Tibial nerve (tissue), 4 donors: ENCODE data around the gene SLC39A11. TPM values are rescaled to one million over a fixed set of nuclear protein-coding genes. Genes with fewer than 3 reads are reported as not detected.
"Not testable (repeated sequence)": the region's sequence is repeated elsewhere in the genome, so short reads cannot be mapped to it uniquely, and the experiment has no call there.

Experiments used
- DNase-seq, 2 donors: peaks; one replicate each; pipeline ENCODE4 v3.0.0-alpha.2; 2019; ENCODE audit warnings: low spot score in 2 of 2
- H3K27ac ChIP-seq, 4 donors: fragments of 200-600 bp; sonication (generic) in 3 of 4; one replicate each; pipeline ENCODE4 v1.5.1; 2017 to 2019; ENCODE audit warnings: mild to moderate bottlenecking in 1 of 4
- H3K27me3 ChIP-seq, 2 donors: fragments of 200-600 bp; sonication (generic) in 1 of 2; one replicate each; pipeline versions ENCODE4 v1.5.1 to v1.6.0; 2017 to 2019
- H3K36me3 ChIP-seq, 3 donors: fragments of 200-600 bp; sonication (generic); one replicate each; pipeline ENCODE4 v1.5.1; 2018 to 2019
- H3K4me1 ChIP-seq, 4 donors: fragments of 200-600 bp; sonication (generic) in 3 of 4; one replicate each; pipeline ENCODE4 v1.5.1; 2017 to 2019
- H3K4me3 ChIP-seq, 4 donors: fragments of 200-600 bp; sonication (generic) in 3 of 4; one replicate each; pipeline ENCODE4 v1.5.1; 2017 to 2019; ENCODE audit warnings: mild to moderate bottlenecking in 1 of 4, moderate library complexity in 1 of 4
- H3K9me3 ChIP-seq, 4 donors: fragments of 200-600 bp; sonication (generic) in 3 of 4; one replicate each; pipeline ENCODE4 v1.5.1; 2017 to 2019
- EP300 ChIP-seq, 2 donors: sonication (generic); formaldehyde crosslinking; IDR thresholded peaks; one replicate each; pipeline ENCODE4 v1.6.1; 2017; ENCODE audit warnings: antibody characterized with exemption in 2 of 2, mild to moderate bottlenecking in 1 of 2
- POLR2A ChIP-seq, 2 donors: fragments of 450-650 bp; IDR thresholded peaks; one replicate each; pipeline ENCODE4 v1.6.1; 2017; ENCODE audit warnings: antibody characterized with exemption in 2 of 2, mild to moderate bottlenecking in 2 of 2, moderate library complexity in 2 of 2
- WGBS, 2 donors: methylation state at CpG; one replicate each; pipeline ENCODE4 v1.1.5; 2018; 5-methylcytosine and 5-hydroxymethylcytosine counted together
- total RNA-seq, 4 donors: library from RNA; depleted of rRNA; stranded (reverse); fragments of >200 nt; gene quantifications; one replicate each; pipeline ENCODE4 v1.1.0, GENCODE V29; 2016
- TF ChIP-seq, protein P1 (sequence below), 5 experiments: fragments of 200-600 bp in 3 of 5; fragments of 450-650 bp in 2 of 5; sonication (generic) in 3 of 5; IDR thresholded peaks; one replicate each; pipeline ENCODE4 v1.5.1; 2016 to 2019; ENCODE audit warnings: antibody characterized with exemption in 5 of 5, mild to moderate bottlenecking in 3 of 5, moderate library complexity in 2 of 5

SLC39A11 gene
- total RNA-seq, 4 donors from 2014 or later, result 19.9 to 48.4 (median 37.5) TPM

DNA sequence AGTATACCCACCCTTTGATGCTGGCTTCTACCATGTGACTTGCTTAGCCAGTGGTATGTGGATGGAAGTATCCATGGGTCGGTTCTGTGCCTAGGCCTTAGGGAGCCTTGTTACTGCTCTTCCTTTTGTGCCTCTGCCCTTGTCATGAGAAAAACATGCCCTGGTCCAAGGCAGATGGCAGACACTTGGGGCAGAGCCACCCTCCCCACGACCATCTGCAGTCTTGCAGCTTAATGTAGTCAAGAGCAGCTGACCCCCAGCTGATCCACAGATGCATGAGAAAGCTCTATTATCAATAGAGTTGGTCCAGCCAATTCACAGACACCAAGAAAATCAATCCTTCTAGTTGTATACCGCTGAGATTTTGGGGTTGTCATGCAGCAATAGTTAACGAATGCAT lies 95.7 kb downstream of the SLC39A11 start:
- Histone ChIP-seq H3K4me3 (no peak overlapping the region), H3K4me1 (no peaks in the 10 kb centered on the region), H3K9me3 (no peaks in the 10 kb centered on the region), H3K27ac (no peak overlapping the region), H3K36me3 (no peaks in the 10 kb centered on the region), H3K27me3 (no peaks in the 10 kb centered on the region)
- WGBS, 2 donors, result 96% methylated on average over 4 of the region's 4 CpGs
- DNase-seq, result no peak
- TF ChIP-seq POLR2A (IDR thresholded peaks at IDR 0.05) (no peak), EP300 (IDR thresholded peaks at IDR 0.05) (no peak)
- TF ChIP-seq, protein P1, sequence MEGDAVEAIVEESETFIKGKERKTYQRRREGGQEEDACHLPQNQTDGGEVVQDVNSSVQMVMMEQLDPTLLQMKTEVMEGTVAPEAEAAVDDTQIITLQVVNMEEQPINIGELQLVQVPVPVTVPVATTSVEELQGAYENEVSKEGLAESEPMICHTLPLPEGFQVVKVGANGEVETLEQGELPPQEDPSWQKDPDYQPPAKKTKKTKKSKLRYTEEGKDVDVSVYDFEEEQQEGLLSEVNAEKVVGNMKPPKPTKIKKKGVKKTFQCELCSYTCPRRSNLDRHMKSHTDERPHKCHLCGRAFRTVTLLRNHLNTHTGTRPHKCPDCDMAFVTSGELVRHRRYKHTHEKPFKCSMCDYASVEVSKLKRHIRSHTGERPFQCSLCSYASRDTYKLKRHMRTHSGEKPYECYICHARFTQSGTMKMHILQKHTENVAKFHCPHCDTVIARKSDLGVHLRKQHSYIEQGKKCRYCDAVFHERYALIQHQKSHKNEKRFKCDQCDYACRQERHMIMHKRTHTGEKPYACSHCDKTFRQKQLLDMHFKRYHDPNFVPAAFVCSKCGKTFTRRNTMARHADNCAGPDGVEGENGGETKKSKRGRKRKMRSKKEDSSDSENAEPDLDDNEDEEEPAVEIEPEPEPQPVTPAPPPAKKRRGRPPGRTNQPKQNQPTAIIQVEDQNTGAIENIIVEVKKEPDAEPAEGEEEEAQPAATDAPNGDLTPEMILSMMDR (IDR thresholded peaks at IDR 0.05), result no peak

DNA sequence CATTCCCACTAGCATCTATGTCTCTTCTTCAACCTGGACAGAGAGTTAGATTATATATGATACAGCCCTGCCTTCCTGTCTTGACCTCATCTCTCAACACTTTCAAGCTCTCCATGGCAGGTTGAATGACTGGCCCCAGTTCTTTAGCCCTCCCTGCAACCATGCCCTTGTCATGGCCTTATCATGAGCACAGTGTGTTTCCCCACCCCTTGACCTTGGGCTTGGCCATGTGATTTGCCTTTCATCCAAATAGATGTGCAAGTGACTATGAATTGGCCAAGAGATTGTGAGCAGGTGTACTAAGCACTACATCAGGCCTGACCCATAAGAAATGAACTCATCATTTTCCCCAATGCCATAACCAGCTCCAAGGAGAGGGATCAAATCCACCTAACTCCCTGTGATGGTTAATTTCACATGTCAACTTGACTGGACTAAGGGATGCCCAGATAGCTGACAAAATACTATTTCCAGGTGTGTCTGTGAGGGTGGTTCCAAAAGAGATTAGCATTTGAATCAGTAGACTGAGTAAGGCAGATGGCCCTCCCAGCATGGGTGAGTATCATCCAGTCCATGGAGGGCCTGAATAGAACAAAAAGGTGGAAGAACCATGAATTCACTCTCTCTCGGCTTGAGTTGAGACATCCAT lies 97.4 kb downstream of the SLC39A11 start:
- WGBS, 2 donors, result 96 to 100% methylated on average over 1 of the region's 1 CpG
- Histone ChIP-seq H3K4me1 (no peaks in the 10 kb centered on the region), H3K27me3 (no peaks in the 10 kb centered on the region), H3K27ac (no peak overlapping the region), H3K36me3 (no peaks in the 10 kb centered on the region), H3K9me3 (no peaks in the 10 kb centered on the region), H3K4me3 (no peak overlapping the region)
- TF ChIP-seq, protein P1 (IDR thresholded peaks at IDR 0.05), result no peak
- TF ChIP-seq POLR2A (IDR thresholded peaks at IDR 0.05) (no peak), EP300 (IDR thresholded peaks at IDR 0.05) (no peak)
- DNase-seq, result no peak

DNA sequence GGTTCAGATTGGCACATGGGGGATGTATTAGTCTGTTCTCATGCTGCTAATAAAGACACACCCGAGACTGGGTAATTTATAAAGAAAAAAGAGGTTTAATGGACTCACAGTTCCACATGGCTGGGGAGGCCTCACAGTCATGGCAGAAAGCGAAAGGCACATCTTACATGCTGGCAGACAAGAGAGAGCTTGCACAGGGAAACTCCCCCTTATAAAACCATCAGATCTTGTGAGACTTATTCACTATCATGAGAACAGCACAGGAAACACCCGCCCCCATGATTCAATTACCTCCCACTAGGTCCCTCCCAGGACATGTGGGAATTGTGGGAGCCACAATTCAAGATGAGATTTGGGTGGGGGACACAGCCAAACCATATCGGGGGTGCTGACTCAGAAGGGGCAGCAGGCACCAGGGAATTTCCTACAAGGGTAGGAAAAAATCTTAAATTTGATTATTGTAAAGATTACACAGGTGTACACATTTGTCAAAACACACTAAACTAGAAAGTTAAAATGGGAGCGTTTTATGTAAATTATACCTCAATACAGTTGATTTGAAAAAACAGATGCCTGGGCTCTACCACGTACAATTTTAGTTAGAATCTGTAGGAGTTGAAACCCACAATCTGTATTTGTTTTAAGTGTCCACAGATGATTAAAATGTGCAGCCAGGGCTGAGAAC lies 99.6 kb downstream of the SLC39A11 start:
- not testable (repeated sequence) for H3K4me3 ChIP-seq, H3K9me3 ChIP-seq, H3K27me3 ChIP-seq, H3K27ac ChIP-seq, H3K4me1 ChIP-seq, H3K36me3 ChIP-seq, DNase-seq
- 53 to 62% methylated on average over 6 of the region's 6 CpGs for WGBS, 2 donors

DNA sequence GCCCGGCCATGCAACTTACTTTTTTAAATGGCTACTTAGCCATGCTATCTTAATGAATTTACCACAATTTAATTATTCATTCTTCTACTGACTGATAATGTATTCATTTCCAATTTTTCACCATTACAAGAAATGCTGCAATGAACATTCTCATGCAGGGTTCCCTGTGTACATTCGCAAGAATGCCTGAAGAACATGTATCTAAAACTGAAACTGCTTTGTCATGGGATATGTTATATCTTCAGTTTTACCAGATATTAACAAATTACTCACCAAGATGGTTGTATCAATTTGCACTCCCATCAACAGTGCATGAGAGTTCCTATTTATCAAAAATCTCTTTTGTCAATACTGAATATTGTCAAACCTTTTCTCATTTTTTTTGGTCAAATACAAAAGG lies 100.8 kb downstream of the SLC39A11 start:
- no peak for TF ChIP-seq POLR2A (IDR thresholded peaks at IDR 0.05)
- TF ChIP-seq, protein P1 (IDR thresholded peaks at IDR 0.05), result no peak
- no peak for TF ChIP-seq EP300 (IDR thresholded peaks at IDR 0.05)
- WGBS, 2 donors, result 96 to 98% methylated on average over 2 of the region's 2 CpGs
- Histone ChIP-seq H3K9me3 (no peaks in the 10 kb centered on the region), H3K4me3 (no peak overlapping the region), H3K4me1 (no peaks in the 10 kb centered on the region), H3K27me3 (no peaks in the 10 kb centered on the region), H3K27ac (no peak overlapping the region), H3K36me3 (no peaks in the 10 kb centered on the region)
- no peak for DNase-seq

DNA sequence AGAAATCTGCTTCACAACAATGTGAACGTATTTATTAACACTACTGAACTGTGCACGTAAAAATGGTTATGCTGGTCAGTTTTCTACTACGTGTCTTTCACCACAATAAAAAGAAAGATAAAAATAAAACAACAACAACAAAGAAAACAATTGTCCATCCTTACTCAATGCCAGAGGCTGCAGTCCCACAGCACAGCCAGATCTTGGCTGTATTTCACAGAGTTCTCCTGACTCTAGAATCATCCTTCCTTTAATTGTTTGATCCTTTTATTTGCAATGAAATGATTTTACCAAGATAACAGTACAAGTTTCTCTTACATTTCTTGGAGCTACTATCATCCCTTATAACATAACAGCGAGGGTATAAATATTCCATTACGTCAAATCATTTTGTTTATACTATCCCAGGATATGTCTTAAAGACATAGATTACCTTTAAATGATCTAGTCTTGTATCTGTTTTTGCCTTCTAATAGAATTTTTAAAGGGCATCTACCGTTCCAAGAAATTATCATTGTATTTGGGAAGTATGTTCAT lies 103.3 kb downstream of the SLC39A11 start:
- WGBS, 2 donors, result 80 to 83% methylated on average over 6 of the region's 6 CpGs
- Histone ChIP-seq H3K27me3 (no peaks in the 10 kb centered on the region), H3K36me3 (no peaks in the 10 kb centered on the region), H3K4me1 (peaks cover 0 to 4% (median 0%) of the 10 kb centered on the region in 4 donors), H3K4me3 (no peak overlapping the region), H3K9me3 (no peaks in the 10 kb centered on the region), H3K27ac (no peak overlapping the region)
- DNase-seq, result no peak
- TF ChIP-seq, protein P1 (IDR thresholded peaks at IDR 0.05), result no peak
- TF ChIP-seq EP300 (IDR thresholded peaks at IDR 0.05) (no peak), POLR2A (IDR thresholded peaks at IDR 0.05) (no peak)
